HTERT RPE-1 (cell line): ENCODE results near the gene ABCC2.
"Not testable (repeated sequence)": the region's sequence is repeated elsewhere in the genome, so short reads cannot be mapped to it uniquely, and the experiment has no call there.

Source experiments
- in situ Hi-C: fragments of 300-500 bp; cut with MboI; formaldehyde crosslinking; loops from 4 replicates; pipeline ENCODE4 v1.14.3; 2020; ENCODE audit warnings: low sequenced_read_pairs

Gene ABCC2

GRCh38 chr10:99888622-99889021 is 106.2 kb downstream of the ABCC2 start:
- in situ Hi-C loops: no loop called here

GRCh38 chr10:99894613-99895012 is 112.2 kb downstream of the ABCC2 start:
- in situ Hi-C loops: no loop called here

GRCh38 chr10:99895066-99895465 is 112.6 kb downstream of the ABCC2 start:
- in situ Hi-C loops: not testable (repeated sequence)

- in situ Hi-C loops: no loop called here
Observed at GRCh38 chr10:99895867-99896266, 113.4 kb downstream of the ABCC2 start.
